ENCODE results near the gene ELOVL5. TPM values are rescaled to one million over a fixed set of nuclear protein-coding genes. Genes with fewer than 3 reads are reported as not detected.

Gene ELOVL5
- total RNA-seq, 3 donors from 2014 or later, result 89.4 to 115 (median 104) TPM

- Mint-ChIP-seq H3K27me3 (ENCODE audit: low read depth) (no peaks in the 10 kb centered on the region), H3K4me1 (ENCODE audit: low read depth) (peaks cover 7% of the 10 kb centered on the region), H3K36me3 (ENCODE audit: insufficient read depth) (no peaks in the 10 kb centered on the region), H3K9me3 (no peaks in the 10 kb centered on the region), H3K4me3 (no peak overlapping the region)
- ATAC-seq (no peak), DNase-seq (no peak)
Observed at GRCh38 chr6:53220605-53221004, 128.1 kb downstream of the ELOVL5 start.

Other genes with a start within 250 kb of the ELOVL5 start
- under 1 TPM in 2 of 3 donors, not detected in 1; 0.08 to 0.11 TPM for gene GCM1, start 200.1 kb downstream of the ELOVL5 start, total RNA-seq
- gene GCLC, start 196.2 kb upstream of the ELOVL5 start, total RNA-seq, result 10 to 100 TPM; 31.8 to 36.8 (median 32.2) TPM

Measured in activated T-cell treated with anti-CD3 and anti-CD28 coated beads, Interleukin-2, amount 50 U/mL, for 4 hours (primary cell).